Measurements from ENCODE around the gene LIPI. TPM values are rescaled to one million over a fixed set of nuclear protein-coding genes. Genes with fewer than 3 reads are reported as not detected.

LIPI gene
- polyA plus RNA-seq, 1 donor (not counting 4 experiments of a cell fraction or from before 2014, with no cell fraction given): not detected

- H3K9me3 ChIP-seq (ENCODE audit: control insufficient read depth, low read depth, low read length): peaks cover 6% of the 10 kb centered on the region
- no peak overlapping the region for H3K4me2 ChIP-seq (ENCODE audit: control insufficient read depth, extremely low read depth, insufficient read depth, low read depth, low read length)
- H3K4me1 ChIP-seq (ENCODE audit: control insufficient read depth, extremely low read depth, insufficient read depth, low read length): no peaks in the 10 kb centered on the region
- FAIRE-seq (no peak), DNase-seq (ENCODE audit: low read depth, low spot score) (no peak)
- H4K20me1 ChIP-seq (ENCODE audit: control insufficient read depth, extremely low read depth, insufficient read depth, low read length): no peaks in the 10 kb centered on the region
- dilution Hi-C loops (cut with MboI; ENCODE audit: extremely low pct_ligation_motif_present, low sequenced_read_pairs): no loop called here
- no peak overlapping the region for H2AFZ ChIP-seq (ENCODE audit: control insufficient read depth, low read length)
- no peaks in the 10 kb centered on the region for H3K27me3 ChIP-seq (ENCODE audit: control insufficient read depth, extremely low read depth, insufficient read depth, low read length)
- H3K27ac ChIP-seq (ENCODE audit: control insufficient read depth, insufficient read depth, low read length): no peak overlapping the region
- H3K36me3 ChIP-seq (ENCODE audit: control insufficient read depth in 2 of 2, extremely low read depth in 1 of 2, insufficient read depth in 2 of 2, low read length in 2 of 2): no peaks in the 10 kb centered on the region
- TF ChIP-seq EZH2 (IDR thresholded peaks at IDR 0.05; ENCODE audit: low read length) (no peak), CTCF (optimal IDR thresholded peaks at IDR 0.05 in 1 of 3, IDR thresholded peaks at IDR 0.05 in 1 of 3, conservative IDR thresholded peaks at IDR 0.05 in 1 of 3; ENCODE audit: extremely low read depth in 1 of 3, insufficient read depth in 2 of 3, low read length in 3 of 3) (no peak)
- H3K9ac ChIP-seq (ENCODE audit: control insufficient read depth, extremely low read depth, insufficient read depth, low read length): no peak overlapping the region
- no peaks in the 10 kb centered on the region for H3K79me2 ChIP-seq (ENCODE audit: control insufficient read depth, insufficient read depth, low read length)
- no peak overlapping the region for H3K4me3 ChIP-seq (ENCODE audit: control insufficient read depth in 2 of 3, extremely low read depth in 1 of 3, insufficient read depth in 2 of 3, low read depth in 1 of 3, low read length in 3 of 3)
- H3K9me1 ChIP-seq (ENCODE audit: control insufficient read depth, extremely low read depth, insufficient read depth, low read length): no peaks in the 10 kb centered on the region
Measured at GRCh38 chr21:14078746-14079375, 131.9 kb downstream of the LIPI start.

GRCh38 chr21:14076143-14076806 lies 134.5 kb downstream of the LIPI start:
- Histone ChIP-seq H3K9me1 (ENCODE audit: control insufficient read depth, extremely low read depth, insufficient read depth, low read length) (no peaks in the 10 kb centered on the region), H2AFZ (ENCODE audit: control insufficient read depth, low read length) (no peak overlapping the region), H3K36me3 (ENCODE audit: control insufficient read depth in 2 of 2, extremely low read depth in 1 of 2, insufficient read depth in 2 of 2, low read length in 2 of 2) (no peaks in the 10 kb centered on the region), H3K4me2 (ENCODE audit: control insufficient read depth, extremely low read depth, insufficient read depth, low read depth, low read length) (no peak overlapping the region), H3K9ac (ENCODE audit: control insufficient read depth, extremely low read depth, insufficient read depth, low read length) (no peak overlapping the region), H3K27me3 (ENCODE audit: control insufficient read depth, extremely low read depth, insufficient read depth, low read length) (no peaks in the 10 kb centered on the region), H3K9me3 (ENCODE audit: control insufficient read depth, low read depth, low read length) (peaks cover 5% of the 10 kb centered on the region), H3K79me2 (ENCODE audit: control insufficient read depth, insufficient read depth, low read length) (no peaks in the 10 kb centered on the region), H3K4me1 (ENCODE audit: control insufficient read depth, extremely low read depth, insufficient read depth, low read length) (no peaks in the 10 kb centered on the region), H3K27ac (ENCODE audit: control insufficient read depth, insufficient read depth, low read length) (no peak overlapping the region), H3K4me3 (ENCODE audit: control insufficient read depth in 2 of 3, extremely low read depth in 1 of 3, insufficient read depth in 2 of 3, low read depth in 1 of 3, low read length in 3 of 3) (no peak overlapping the region), H4K20me1 (ENCODE audit: control insufficient read depth, extremely low read depth, insufficient read depth, low read length) (no peaks in the 10 kb centered on the region)
- FAIRE-seq: no peak
- no peak for DNase-seq (ENCODE audit: low read depth, low spot score)
- dilution Hi-C loops (cut with MboI; ENCODE audit: extremely low pct_ligation_motif_present, low sequenced_read_pairs): no loop called here
- no peak for TF ChIP-seq CTCF (optimal IDR thresholded peaks at IDR 0.05 in 1 of 3, IDR thresholded peaks at IDR 0.05 in 1 of 3, conservative IDR thresholded peaks at IDR 0.05 in 1 of 3; ENCODE audit: extremely low read depth in 1 of 3, insufficient read depth in 2 of 3, low read length in 3 of 3)
- TF ChIP-seq EZH2 (IDR thresholded peaks at IDR 0.05; ENCODE audit: low read length): no peak
